Measurements from ENCODE around the gene CCDC181.

DNA sequence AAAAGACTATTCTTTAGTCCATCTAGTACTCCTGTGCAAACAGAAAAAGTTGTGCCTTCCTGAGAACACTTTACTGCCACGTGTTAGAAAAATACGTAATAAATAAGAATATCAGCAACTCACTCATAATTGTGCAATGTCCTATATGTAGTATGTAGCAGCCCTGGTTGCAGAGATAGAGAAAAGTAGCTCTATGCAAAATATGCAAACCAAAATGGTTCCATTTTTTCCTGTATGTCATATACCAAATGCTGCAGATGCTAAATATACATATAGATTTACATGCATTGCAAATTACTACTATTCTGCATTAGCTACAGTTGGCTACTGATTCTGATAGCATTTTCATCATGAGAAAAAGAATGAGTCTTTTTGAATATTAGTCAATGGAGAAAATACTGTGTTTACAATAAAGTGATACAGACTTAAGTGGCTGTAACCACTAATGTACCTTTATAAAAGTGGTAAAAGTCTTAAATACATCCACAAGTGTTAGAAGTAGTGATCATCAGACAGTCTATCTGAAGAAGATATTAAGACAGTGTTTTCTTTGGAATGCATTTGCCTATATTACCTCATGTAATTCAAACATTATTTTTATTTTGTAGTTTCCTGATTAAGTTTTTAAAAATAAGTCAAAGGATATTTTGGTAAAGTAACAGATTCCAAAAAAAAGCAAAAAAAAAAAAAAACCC, 79.4 kb downstream of the CCDC181 start:
- TF ChIP-seq YY1 (IDR thresholded peaks at IDR 0.05; ENCODE audit: insufficient read depth, insufficient read length) = no peak
- TF ChIP-seq ZNF274 (IDR thresholded peaks at IDR 0.05; ENCODE audit: low read depth, low read length) = no peak
- TF ChIP-seq SUZ12 (IDR thresholded peaks at IDR 0.05; ENCODE audit: extremely low read depth, insufficient read depth, insufficient read length) = no peak

Measured in NT2/D1 (cell line).